GM23338 (cell line): Measurements from ENCODE around the gene SIRT3.

Experiments
- CREB1 ChIP-seq: fragments of 250-450 bp; sonication (Bioruptor Pico); IDR thresholded peaks from 2 replicates; pipeline ENCODE4 v1.5.0; 2020; ENCODE audit warnings: low read depth, mild to moderate bottlenecking, moderate library complexity
- CTCF ChIP-seq, 2 experiments: fragments of 200-600 bp in 1 of 2; sonication (generic) in 1 of 2; conservative IDR thresholded peaks; 2 replicates each; pipeline versions ENCODE4 v1.5.1 to v1.6.1; 2016 to 2017; ENCODE audit warnings: antibody characterized with exemption in 2 of 2, low read depth in 2 of 2, mild to moderate bottlenecking in 2 of 2, moderate library complexity in 1 of 2
- ETS1 ChIP-seq: IDR thresholded peaks from 2 replicates; pipeline ENCODE4 v1.6.1; 2016; ENCODE audit warnings: antibody characterized with exemption
- EZH2 ChIP-seq: fragments of 200-600 bp; sonication (generic); IDR thresholded peaks from one replicate; pipeline ENCODE4 v1.8.0; 2017; ENCODE audit warnings: antibody characterized with exemption, mild to moderate bottlenecking, low read depth; ENCODE audit not compliant: unreplicated experiment
- EZH2phosphoT487 ChIP-seq: fragments of 200-600 bp; sonication (generic); IDR thresholded peaks from one replicate; pipeline ENCODE4 v1.8.1; 2018; ENCODE audit warnings: antibody characterized with exemption; ENCODE audit not compliant: unreplicated experiment
- JUNB ChIP-seq: IDR thresholded peaks from one replicate; pipeline ENCODE4 v1.6.1; 2016; ENCODE audit warnings: antibody characterized with exemption; ENCODE audit not compliant: unreplicated experiment
- POLR2AphosphoS5 ChIP-seq: IDR thresholded peaks from 2 replicates; pipeline ENCODE4 v1.6.1; 2016; ENCODE audit warnings: antibody characterized with exemption, low read depth
- ZNF114 ChIP-seq: fragments of 250-450 bp; sonication (Bioruptor Pico); IDR thresholded peaks from 2 replicates; pipeline ENCODE4 v1.5.0; 2020; ENCODE audit warnings: mild to moderate bottlenecking, moderate library complexity
- ZNF462 ChIP-seq: fragments of 250-450 bp; sonication (Bioruptor Pico); IDR thresholded peaks from 2 replicates; pipeline ENCODE4 v1.5.0; 2020; ENCODE audit warnings: mild to moderate bottlenecking, moderate library complexity
- TF ChIP-seq, protein P1 (sequence below): IDR thresholded peaks from one replicate; pipeline ENCODE4 v1.6.1; 2018; ENCODE audit warnings: antibody characterized with exemption; ENCODE audit not compliant: unreplicated experiment

GRCh38 chr11:281486-282161, 45.5 kb upstream of the SIRT3 start:
- TF ChIP-seq EZH2phosphoT487 (no peak), CTCF (conservative IDR thresholded peaks at IDR 0.05; ENCODE audit: low read depth in 2 of 2) (no peak), POLR2AphosphoS5 (no peak), EZH2 (no peak), CREB1 (CRISPR knock-in tag) (no peak), ETS1 (no peak), ZNF114 (CRISPR knock-in tag) (no peak), JUNB (no peak), ZNF462 (no peak)
- TF ChIP-seq, protein P1, sequence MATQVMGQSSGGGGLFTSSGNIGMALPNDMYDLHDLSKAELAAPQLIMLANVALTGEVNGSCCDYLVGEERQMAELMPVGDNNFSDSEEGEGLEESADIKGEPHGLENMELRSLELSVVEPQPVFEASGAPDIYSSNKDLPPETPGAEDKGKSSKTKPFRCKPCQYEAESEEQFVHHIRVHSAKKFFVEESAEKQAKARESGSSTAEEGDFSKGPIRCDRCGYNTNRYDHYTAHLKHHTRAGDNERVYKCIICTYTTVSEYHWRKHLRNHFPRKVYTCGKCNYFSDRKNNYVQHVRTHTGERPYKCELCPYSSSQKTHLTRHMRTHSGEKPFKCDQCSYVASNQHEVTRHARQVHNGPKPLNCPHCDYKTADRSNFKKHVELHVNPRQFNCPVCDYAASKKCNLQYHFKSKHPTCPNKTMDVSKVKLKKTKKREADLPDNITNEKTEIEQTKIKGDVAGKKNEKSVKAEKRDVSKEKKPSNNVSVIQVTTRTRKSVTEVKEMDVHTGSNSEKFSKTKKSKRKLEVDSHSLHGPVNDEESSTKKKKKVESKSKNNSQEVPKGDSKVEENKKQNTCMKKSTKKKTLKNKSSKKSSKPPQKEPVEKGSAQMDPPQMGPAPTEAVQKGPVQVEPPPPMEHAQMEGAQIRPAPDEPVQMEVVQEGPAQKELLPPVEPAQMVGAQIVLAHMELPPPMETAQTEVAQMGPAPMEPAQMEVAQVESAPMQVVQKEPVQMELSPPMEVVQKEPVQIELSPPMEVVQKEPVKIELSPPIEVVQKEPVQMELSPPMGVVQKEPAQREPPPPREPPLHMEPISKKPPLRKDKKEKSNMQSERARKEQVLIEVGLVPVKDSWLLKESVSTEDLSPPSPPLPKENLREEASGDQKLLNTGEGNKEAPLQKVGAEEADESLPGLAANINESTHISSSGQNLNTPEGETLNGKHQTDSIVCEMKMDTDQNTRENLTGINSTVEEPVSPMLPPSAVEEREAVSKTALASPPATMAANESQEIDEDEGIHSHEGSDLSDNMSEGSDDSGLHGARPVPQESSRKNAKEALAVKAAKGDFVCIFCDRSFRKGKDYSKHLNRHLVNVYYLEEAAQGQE: no peak
